ENCODE results near the gene FLVCR2. TPM values are rescaled to one million over a fixed set of nuclear protein-coding genes. Genes with fewer than 3 reads are reported as not detected.
"Not testable (repeated sequence)": the region's sequence is repeated elsewhere in the genome, so short reads cannot be mapped to it uniquely, and the experiment has no call there.

Gene FLVCR2
- total RNA-seq, 1 experiment from 2014 or later = 0.43 TPM

GRCh38 chr14:75572104-75572503 lies 6.3 kb upstream of the FLVCR2 start:
- no peak for DNase-seq
- Histone ChIP-seq H3K27me3 (no peaks in the 10 kb centered on the region), H3K9me3 (no peaks in the 10 kb centered on the region), H3K36me3 (no peaks in the 10 kb centered on the region), H3K4me3 (no peak overlapping the region)

- Histone ChIP-seq H3K36me3 (no peaks in the 10 kb centered on the region), H3K9me3 (no peaks in the 10 kb centered on the region), H3K27me3 (no peaks in the 10 kb centered on the region), H3K4me3 (no peak overlapping the region)
- no peak for DNase-seq
These were observed 1.3 kb upstream of the FLVCR2 start for GRCh38 chr14:75577090-75577489.

- H3K27me3 ChIP-seq = no peaks in the 10 kb centered on the region
- DNase-seq = peak; percentile 76
- H3K4me3 ChIP-seq = peak overlapping the region; percentile 43
- no peaks in the 10 kb centered on the region for H3K9me3 ChIP-seq
- no peaks in the 10 kb centered on the region for H3K36me3 ChIP-seq
These were observed 705 bp upstream of the FLVCR2 start for GRCh38 chr14:75577729-75578101.

- peak overlapping the region; percentile 43 for H3K4me3 ChIP-seq
- no peaks in the 10 kb centered on the region for H3K36me3 ChIP-seq
- no peak for DNase-seq
- no peaks in the 10 kb centered on the region for H3K9me3 ChIP-seq
- no peaks in the 10 kb centered on the region for H3K27me3 ChIP-seq
These were observed 442 bp downstream of the FLVCR2 start for GRCh38 chr14:75578786-75579337.

- DNase-seq = no peak
- Histone ChIP-seq H3K9me3 (no peaks in the 10 kb centered on the region), H3K4me3 (no peak overlapping the region), H3K36me3 (no peaks in the 10 kb centered on the region), H3K27me3 (no peaks in the 10 kb centered on the region)
These were observed 981 bp downstream of the FLVCR2 start for GRCh38 chr14:75579338-75579864.

GRCh38 chr14:75579882-75580281 lies 1.5 kb downstream of the FLVCR2 start:
- Histone ChIP-seq H3K4me3 (no peak overlapping the region), H3K36me3 (no peaks in the 10 kb centered on the region), H3K9me3 (no peaks in the 10 kb centered on the region), H3K27me3 (no peaks in the 10 kb centered on the region)
- DNase-seq = peak; percentile 2

GRCh38 chr14:75587388-75587787 lies 9.0 kb downstream of the FLVCR2 start:
- H3K27me3 ChIP-seq = no peaks in the 10 kb centered on the region
- no peak overlapping the region for H3K4me3 ChIP-seq
- no peaks in the 10 kb centered on the region for H3K36me3 ChIP-seq
- H3K9me3 ChIP-seq = no peaks in the 10 kb centered on the region
- no peak for DNase-seq

GRCh38 chr14:75589931-75590330 lies 11.5 kb downstream of the FLVCR2 start:
- no peaks in the 10 kb centered on the region for H3K9me3 ChIP-seq
- no peak for DNase-seq
- no peaks in the 10 kb centered on the region for H3K36me3 ChIP-seq
- no peak overlapping the region for H3K4me3 ChIP-seq
- H3K27me3 ChIP-seq = no peaks in the 10 kb centered on the region

GRCh38 chr14:75591331-75591946 lies 13.0 kb downstream of the FLVCR2 start:
- no peak overlapping the region for H3K4me3 ChIP-seq
- no peak for DNase-seq
- H3K36me3 ChIP-seq = no peaks in the 10 kb centered on the region
- no peaks in the 10 kb centered on the region for H3K27me3 ChIP-seq
- H3K9me3 ChIP-seq = no peaks in the 10 kb centered on the region

GRCh38 chr14:75591987-75592575 lies 13.7 kb downstream of the FLVCR2 start:
- Histone ChIP-seq H3K9me3 (no peaks in the 10 kb centered on the region), H3K36me3 (no peaks in the 10 kb centered on the region), H3K4me3 (no peak overlapping the region), H3K27me3 (no peaks in the 10 kb centered on the region)
- DNase-seq = peak; percentile 3

- H3K9me3 ChIP-seq = no peaks in the 10 kb centered on the region
- no peak for DNase-seq
These were observed 16.8 kb downstream of the FLVCR2 start for GRCh38 chr14:75595226-75595625.

GRCh38 chr14:75597149-75597548 lies 18.7 kb downstream of the FLVCR2 start:
- Histone ChIP-seq H3K36me3 (no peaks in the 10 kb centered on the region), H3K4me3 (no peak overlapping the region), H3K9me3 (no peaks in the 10 kb centered on the region), H3K27me3 (no peaks in the 10 kb centered on the region)
- DNase-seq = no peak

More at GRCh38 chr14:75595226-75595625, 16.8 kb downstream of the FLVCR2 start:
- no peaks in the 10 kb centered on the region for H3K36me3 ChIP-seq
- no peaks in the 10 kb centered on the region for H3K27me3 ChIP-seq
- no peak overlapping the region for H3K4me3 ChIP-seq

GRCh38 chr14:75600100-75600499 lies 21.7 kb downstream of the FLVCR2 start:
- H3K9me3 ChIP-seq, H3K36me3 ChIP-seq, H3K27me3 ChIP-seq, DNase-seq, H3K4me3 ChIP-seq: not testable (repeated sequence)

- not testable (repeated sequence) for H3K36me3 ChIP-seq, H3K9me3 ChIP-seq, DNase-seq, H3K4me3 ChIP-seq, H3K27me3 ChIP-seq
These were observed 22.6 kb downstream of the FLVCR2 start for GRCh38 chr14:75601061-75601460.

- Histone ChIP-seq H3K27me3 (no peaks in the 10 kb centered on the region), H3K4me3 (no peak overlapping the region), H3K9me3 (no peaks in the 10 kb centered on the region), H3K36me3 (no peaks in the 10 kb centered on the region)
- no peak for DNase-seq
These were observed 24.1 kb downstream of the FLVCR2 start for GRCh38 chr14:75602503-75602902.

- no peaks in the 10 kb centered on the region for H3K27me3 ChIP-seq
- no peaks in the 10 kb centered on the region for H3K9me3 ChIP-seq
- no peak overlapping the region for H3K4me3 ChIP-seq
- H3K36me3 ChIP-seq = no peaks in the 10 kb centered on the region
- DNase-seq = no peak
These were observed 26.8 kb downstream of the FLVCR2 start for GRCh38 chr14:75604979-75605851.

- Histone ChIP-seq H3K36me3 (no peaks in the 10 kb centered on the region), H3K27me3 (no peaks in the 10 kb centered on the region), H3K4me3 (no peak overlapping the region), H3K9me3 (no peaks in the 10 kb centered on the region)
- DNase-seq = no peak
These were observed 27.5 kb downstream of the FLVCR2 start for GRCh38 chr14:75605916-75606315.

Measured in MG63 (cell line).